Measurements from ENCODE around the gene HOXA5.
A peak's percentile ranks its signal among the peaks of the same experiment; 100 is the strongest.

The HOXA5 gene

DNA sequence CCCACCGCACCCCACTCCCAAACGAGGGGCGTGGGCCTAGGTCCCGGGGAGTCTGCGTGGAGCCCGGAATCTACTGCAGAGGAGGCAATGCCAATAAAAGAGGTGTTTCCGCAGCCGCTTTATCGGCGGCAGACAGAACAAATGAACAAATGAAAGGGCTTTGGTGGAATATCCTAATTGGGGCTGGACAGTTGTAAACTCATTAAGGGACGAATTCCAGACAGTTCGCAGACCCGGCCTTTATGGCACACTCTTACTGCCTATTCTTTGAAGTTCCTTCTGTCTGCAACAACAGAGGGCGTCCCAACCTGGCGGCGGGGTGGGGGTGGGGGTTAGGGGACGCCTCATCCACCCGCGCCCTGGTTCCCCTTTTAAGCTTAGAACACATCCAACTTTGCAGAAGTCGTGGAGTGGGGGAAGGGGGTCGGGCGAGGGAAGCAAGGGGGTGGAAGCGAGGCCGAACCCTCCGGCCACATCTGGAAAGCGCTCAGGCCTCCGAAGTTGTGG, 17.8 kb upstream of the HOXA5 start:
- H3K27ac ChIP-seq, result peak overlapping the region; percentile 93
- DNase-seq (ENCODE audit: low read depth, low spot score), result no peak

- H3K27ac ChIP-seq, result peak overlapping the region; percentile 93
Observed at GRCh38 chr7:27160546-27161213, 17.2 kb upstream of the HOXA5 start.

GRCh38 chr7:27160145-27160545, 16.7 kb upstream of the HOXA5 start:
- H3K27ac ChIP-seq, result peak overlapping the region; percentile 93
- DNase-seq (ENCODE audit: low read depth, low spot score), result no peak

More at GRCh38 chr7:27160546-27161213, 17.2 kb upstream of the HOXA5 start:
- DNase-seq (ENCODE audit: low read depth, low spot score), result no peak

GRCh38 chr7:27159266-27160144, 16.0 kb upstream of the HOXA5 start:
- peak overlapping the region; percentile 93 for H3K27ac ChIP-seq
- no peak for DNase-seq (ENCODE audit: low read depth, low spot score)

- no peak for DNase-seq (ENCODE audit: low read depth, low spot score)
- H3K27ac ChIP-seq, result peak overlapping the region; percentile 93
Observed at GRCh38 chr7:27158436-27159265, 15.2 kb upstream of the HOXA5 start.

- no peak for DNase-seq (ENCODE audit: low read depth, low spot score)
- peak overlapping the region; percentile 93 for H3K27ac ChIP-seq
Observed at GRCh38 chr7:27157702-27158431, 14.4 kb upstream of the HOXA5 start.

DNA sequence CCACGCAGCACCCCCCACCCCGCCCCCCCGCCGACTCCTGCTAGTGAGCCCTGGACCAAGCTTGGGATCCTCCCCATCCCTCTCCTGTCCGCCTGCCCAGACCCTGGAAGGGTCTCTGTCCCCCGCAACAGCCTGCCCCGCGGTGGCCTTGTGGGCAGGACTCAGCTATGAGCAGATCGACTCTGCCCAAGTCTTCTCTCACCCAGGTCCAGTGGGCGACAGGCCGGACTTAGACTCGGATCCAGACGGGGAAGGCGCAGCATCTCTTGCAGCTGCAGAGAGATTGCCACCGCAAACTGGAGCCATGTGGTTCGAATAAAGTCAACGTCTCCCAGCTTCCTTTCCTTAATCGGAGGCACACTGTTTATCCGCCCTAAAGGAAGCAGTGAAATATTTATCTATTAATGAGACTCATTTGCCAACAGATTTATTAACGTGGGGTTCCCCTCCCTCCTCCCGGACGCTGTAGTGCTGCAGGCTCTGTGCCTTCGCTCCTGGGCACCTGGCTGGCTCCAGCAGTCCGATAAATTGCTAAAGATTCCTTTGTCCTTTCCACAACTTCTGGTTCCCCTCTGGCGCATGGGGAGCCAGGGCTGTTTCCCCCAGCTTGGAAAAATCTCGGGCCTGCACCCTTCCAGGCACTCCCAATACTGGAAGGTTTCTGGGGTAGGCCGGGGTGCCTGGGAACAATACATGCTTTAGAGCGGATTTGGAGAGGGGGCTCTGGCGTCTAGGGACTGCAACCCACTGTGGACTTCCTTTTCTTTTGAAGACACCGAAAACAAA, 13.6 kb upstream of the HOXA5 start:
- H3K27ac ChIP-seq, result peak overlapping the region; percentile 93
- no peak for DNase-seq (ENCODE audit: low read depth, low spot score)

- peak within 1 kb of the TSS; percentile 93 for H3K27ac ChIP-seq
- DNase-seq (ENCODE audit: low read depth, low spot score), result no peak
Observed at GRCh38 chr7:27156508-27156898, 13.0 kb upstream of the HOXA5 start, which contains the start of gene HOXA7. HOXA7 (minus strand) TSS chr7:27156675; CDS start chr7:27156545, 130 bp downstream.

- H3K27ac ChIP-seq, result peak overlapping the region; percentile 93
- no peak for DNase-seq (ENCODE audit: low read depth, low spot score)
Observed at GRCh38 chr7:27155816-27156507, 12.5 kb upstream of the HOXA5 start.

DNA sequence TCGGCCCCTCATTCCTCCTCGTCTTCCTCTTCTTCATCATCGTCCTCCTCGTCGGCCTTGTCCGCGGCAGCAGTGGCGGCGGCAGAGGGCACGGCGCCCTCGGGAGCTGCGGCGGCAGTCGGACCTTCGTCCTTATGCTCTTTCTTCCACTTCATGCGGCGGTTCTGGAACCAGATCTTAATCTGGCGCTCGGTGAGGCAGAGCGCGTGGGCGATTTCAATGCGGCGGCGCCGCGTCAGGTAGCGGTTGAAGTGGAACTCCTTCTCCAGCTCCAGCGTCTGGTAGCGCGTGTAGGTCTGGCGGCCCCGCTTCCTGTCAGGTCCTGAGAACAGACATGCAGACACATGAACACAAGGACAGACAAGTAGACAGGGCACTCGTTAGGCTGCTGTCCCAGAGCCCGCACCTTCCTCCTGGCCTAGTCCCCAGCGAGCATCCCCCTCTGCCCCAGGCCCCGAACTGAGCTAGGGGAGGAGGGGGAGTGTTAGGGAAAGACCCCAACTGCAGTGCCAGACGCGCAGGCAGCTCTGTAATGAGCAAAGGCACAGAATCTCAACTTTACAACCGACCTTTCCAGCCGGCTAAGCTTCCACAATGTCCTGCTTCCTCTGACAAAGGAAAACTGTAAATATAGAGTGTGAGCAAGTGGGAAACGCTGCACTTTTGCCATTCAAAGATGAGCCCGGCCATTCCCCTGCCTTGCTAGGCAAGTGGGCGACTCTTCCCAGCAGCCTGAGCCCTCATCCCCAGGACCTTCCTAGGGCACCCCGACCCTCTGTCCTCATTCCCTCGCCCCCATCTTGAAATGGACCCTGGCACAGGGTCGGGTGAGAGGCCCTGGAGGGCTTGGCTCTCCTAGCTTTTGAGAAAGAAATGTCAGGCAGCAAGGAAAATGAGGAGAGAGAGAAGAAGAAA, 11.7 kb upstream of the HOXA5 start:
- DNase-seq (ENCODE audit: low read depth, low spot score), result no peak
- peak overlapping the region; percentile 93 for H3K27ac ChIP-seq

GRCh38 chr7:27154369-27154768, 10.9 kb upstream of the HOXA5 start:
- H3K27ac ChIP-seq, result peak overlapping the region; percentile 93

DNA sequence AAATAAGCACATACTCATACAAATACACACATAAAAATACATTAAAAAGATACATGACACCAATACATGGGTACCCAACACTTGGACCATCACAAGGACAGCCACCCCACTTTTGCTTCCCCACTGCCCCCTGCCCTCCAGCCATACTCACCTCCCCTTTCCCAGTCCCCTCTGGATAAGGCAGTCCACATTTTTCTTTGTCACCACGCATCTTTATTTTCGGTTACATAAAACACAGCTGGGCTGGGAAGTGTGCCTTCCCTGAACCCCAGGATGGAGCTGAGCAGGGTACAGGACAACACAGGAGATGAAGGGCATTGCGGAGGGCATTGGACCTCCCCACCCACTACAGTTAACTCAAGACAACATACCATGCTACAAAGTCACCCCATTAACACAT, 10.0 kb upstream of the HOXA5 start:
- no peak overlapping the region for H3K27ac ChIP-seq
- no peak for DNase-seq (ENCODE audit: low read depth, low spot score)

More at GRCh38 chr7:27154369-27154768, 10.9 kb upstream of the HOXA5 start:
- DNase-seq (ENCODE audit: low read depth, low spot score), result no peak

DNA sequence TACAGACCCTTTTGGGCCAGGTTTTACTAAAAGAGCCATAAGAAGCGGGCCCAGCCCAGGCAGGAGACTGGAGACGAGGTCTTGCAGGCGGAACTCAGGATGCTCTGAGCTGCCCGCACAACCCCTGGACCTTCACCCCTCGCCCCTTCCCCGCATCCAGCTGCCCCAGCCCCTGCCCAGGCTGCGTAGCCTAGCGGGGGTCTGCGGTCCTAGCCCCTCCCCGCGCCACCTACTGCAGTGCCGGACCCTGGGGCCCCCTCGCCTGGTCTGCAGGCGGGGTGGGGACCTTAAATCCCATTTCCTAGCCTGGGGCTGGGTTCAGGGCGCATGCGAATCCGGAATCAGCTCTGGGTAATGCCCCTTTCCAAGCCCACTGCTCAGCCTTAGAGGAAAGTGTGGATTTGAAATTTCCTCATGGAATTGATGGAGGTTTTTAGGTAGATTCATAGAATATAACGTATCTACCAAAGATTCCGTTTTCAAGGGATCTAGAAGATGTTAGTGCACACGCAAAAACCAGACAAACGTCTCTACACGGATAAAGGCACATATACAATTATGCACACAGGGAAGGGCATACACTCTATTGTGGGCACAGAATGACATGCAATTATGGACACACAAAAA, 9.4 kb upstream of the HOXA5 start:
- H3K27ac ChIP-seq, result peak overlapping the region; percentile 79
- no peak for DNase-seq (ENCODE audit: low read depth, low spot score)

DNA sequence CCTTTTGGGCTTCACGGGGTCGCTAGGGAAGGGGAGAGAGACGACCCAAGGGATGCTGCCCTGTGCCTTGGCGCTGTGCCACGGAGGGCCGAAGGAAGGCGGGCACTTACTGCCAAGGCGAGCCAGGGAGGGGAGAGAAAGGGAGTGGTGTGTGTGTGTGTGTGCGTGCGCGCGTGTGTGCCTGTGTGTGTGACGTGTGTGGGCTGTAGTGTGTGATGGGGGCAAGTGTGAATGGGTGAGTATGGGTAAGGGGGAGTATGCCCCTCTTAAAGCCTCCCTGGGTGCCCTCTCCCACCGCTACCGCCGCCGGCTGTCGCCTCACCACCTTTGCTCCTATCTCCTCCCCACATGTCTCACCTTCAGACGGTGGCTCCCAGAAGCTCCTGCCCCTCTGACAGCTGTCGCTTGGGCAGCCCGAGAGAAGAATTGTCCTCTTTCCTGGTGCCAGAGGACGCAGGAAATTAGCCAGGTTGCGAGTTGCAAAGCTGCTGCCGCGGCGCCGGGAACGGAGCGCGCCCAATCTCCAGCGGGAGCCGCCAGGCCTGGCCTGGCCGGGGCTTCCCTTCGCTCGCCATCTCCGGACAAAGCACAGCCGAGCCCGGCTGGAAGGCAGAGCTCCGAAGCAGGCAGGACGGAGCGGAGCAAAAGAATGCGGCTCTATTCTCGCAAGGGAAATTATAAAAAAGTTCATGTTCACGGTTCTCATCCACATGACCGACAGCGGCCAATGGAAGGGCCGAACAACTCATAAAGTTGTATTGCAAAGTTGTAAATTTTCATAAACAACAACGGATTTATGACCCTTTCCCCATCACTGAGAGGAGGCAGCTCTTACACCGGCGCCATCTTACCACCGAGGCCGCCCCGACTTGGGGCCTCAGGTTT, 8.7 kb upstream of the HOXA5 start, which contains the start of gene HOXA3:
HOXA3 (minus strand) TSS at position 653 of the 885 bp plus-strand sequence. CDS start 41,943 bp downstream, outside the sequence.
- peak within 1 kb of the TSS; percentile 79 for H3K27ac ChIP-seq
- DNase-seq (ENCODE audit: low read depth, low spot score), result no peak

DNA sequence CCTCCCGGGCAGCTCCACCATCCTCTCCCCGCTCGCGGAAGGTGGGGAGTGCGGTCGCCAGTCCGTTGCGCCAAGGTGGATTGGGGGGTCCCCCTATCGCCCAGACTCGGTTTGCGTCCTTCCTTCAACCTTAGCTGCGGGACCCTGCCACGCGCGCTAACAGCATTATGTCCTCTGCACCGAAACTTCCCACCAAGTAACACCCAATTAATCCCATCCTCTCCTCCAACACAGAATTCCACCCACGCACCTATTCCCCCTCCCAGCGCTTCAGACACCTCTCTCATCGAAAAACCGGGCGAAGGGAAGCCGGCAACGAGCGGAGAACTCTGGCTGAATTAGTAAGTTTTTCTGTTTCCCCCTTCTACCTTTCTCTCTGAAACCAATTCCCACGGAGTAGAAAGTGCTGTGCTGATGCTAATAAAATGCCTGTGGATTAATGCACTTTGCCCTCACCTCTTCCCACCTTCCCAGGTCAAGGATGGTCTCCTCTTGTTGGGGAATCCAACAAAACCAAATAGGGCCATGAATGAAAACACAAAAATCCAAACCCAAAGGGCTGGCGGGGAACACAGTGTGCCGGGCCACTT, 8.0 kb upstream of the HOXA5 start:
- peak overlapping the region; percentile 79 for H3K27ac ChIP-seq
- no peak for DNase-seq (ENCODE audit: low read depth, low spot score)

Data from epithelial cell of prostate (primary cell).